ENCODE data around the gene QSER1. TPM values are rescaled to one million over a fixed set of nuclear protein-coding genes. Genes with fewer than 3 reads are reported as not detected.

Gene QSER1
- total and polyA plus RNA-seq, 2 donors (not counting 1 experiment from before 2014, with no cell fraction given): 9.6 to 17.2 TPM

DNA sequence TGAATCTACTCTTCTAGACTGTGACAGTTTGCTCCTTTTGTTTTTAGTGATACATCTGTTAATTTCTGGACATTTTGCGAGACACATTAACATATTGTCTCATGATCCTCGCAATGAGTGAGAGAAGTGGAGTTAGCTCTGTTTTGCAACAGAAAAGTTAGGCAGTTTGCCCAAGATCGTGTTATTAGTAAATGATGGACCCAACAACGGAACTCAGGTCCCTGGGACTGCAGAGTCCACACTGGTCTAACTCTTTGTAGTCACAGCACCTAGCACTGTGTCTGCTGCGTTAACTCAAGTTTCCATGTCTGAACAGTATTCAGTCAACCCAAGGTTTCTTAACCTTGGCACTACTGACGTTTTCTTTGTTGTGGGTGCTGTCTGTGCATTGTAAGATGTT lies 126.2 kb downstream of the QSER1 start:
- Histone ChIP-seq H3K79me2 (ENCODE audit: control insufficient read depth, insufficient read depth, low read length) (peaks cover 3% of the 10 kb centered on the region), H3K4me3 (replicated peaks in 1 of 4; ENCODE audit: control extremely low read depth in 1 of 4, insufficient read depth in 1 of 4, low read depth in 3 of 4, low read length in 4 of 4) (no peak overlapping the region), H3K27ac (ENCODE audit: insufficient read depth, low read length) (no peak overlapping the region), H3K4me2 (ENCODE audit: extremely low read depth, insufficient read depth, low read length) (no peak overlapping the region), H3K4me1 (ENCODE audit: control insufficient read depth, extremely low read depth, insufficient read depth, low read length) (no peaks in the 10 kb centered on the region), H3K9ac (ENCODE audit: insufficient read depth, low read length) (no peak overlapping the region), H4K20me1 (ENCODE audit: control insufficient read depth, extremely low read depth, insufficient read depth, low read length) (no peaks in the 10 kb centered on the region), H3K27me3 (ENCODE audit: control insufficient read depth, insufficient read depth, low read length) (no peaks in the 10 kb centered on the region), H2AFZ (ENCODE audit: low read length) (no peak overlapping the region), H3K9me3 (ENCODE audit: control insufficient read depth, insufficient read depth, low read depth, low read length) (no peaks in the 10 kb centered on the region), H3K36me3 (ENCODE audit: control insufficient read depth, insufficient read depth, low read length) (no peaks in the 10 kb centered on the region)
- TF ChIP-seq, protein P1, sequence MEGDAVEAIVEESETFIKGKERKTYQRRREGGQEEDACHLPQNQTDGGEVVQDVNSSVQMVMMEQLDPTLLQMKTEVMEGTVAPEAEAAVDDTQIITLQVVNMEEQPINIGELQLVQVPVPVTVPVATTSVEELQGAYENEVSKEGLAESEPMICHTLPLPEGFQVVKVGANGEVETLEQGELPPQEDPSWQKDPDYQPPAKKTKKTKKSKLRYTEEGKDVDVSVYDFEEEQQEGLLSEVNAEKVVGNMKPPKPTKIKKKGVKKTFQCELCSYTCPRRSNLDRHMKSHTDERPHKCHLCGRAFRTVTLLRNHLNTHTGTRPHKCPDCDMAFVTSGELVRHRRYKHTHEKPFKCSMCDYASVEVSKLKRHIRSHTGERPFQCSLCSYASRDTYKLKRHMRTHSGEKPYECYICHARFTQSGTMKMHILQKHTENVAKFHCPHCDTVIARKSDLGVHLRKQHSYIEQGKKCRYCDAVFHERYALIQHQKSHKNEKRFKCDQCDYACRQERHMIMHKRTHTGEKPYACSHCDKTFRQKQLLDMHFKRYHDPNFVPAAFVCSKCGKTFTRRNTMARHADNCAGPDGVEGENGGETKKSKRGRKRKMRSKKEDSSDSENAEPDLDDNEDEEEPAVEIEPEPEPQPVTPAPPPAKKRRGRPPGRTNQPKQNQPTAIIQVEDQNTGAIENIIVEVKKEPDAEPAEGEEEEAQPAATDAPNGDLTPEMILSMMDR (conservative IDR thresholded peaks at IDR 0.05 in 1 of 2, IDR thresholded peaks at IDR 0.05 in 1 of 2; ENCODE audit: low read depth in 1 of 2, low read length in 2 of 2): no peak
- DNase-seq (ENCODE audit: low read depth in 2 of 2): no peak

DNA sequence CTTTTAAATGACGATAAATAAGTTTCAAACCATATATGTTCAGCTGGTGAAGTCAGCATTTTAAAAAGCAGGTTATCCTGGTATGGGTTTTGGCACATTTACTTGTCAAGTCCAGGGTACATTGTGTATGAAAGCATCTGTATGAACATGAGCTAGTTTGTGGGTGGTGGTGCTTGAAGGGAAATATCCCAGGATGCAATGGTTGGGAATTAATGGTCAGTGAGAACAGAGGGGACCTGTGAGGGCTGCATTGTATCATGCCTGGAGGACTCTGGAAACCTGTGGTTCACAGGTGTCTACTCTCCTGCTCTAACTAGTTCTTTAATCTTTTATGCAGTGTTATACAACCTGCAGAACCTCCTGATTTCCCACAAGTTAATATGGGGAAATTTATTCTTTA lies 128.9 kb downstream of the QSER1 start:
- peaks cover 3% of the 10 kb centered on the region for H3K79me2 ChIP-seq (ENCODE audit: control insufficient read depth, insufficient read depth, low read length)
- TF ChIP-seq, protein P1 (conservative IDR thresholded peaks at IDR 0.05 in 1 of 2, IDR thresholded peaks at IDR 0.05 in 1 of 2; ENCODE audit: low read depth in 1 of 2, low read length in 2 of 2): no peak
- TF ChIP-seq EZH2 (IDR thresholded peaks at IDR 0.05; ENCODE audit: low read length, missing control alignments): no peak
- H3K36me3 ChIP-seq (ENCODE audit: control insufficient read depth, insufficient read depth, low read length): no peaks in the 10 kb centered on the region
- no peak overlapping the region for H3K4me2 ChIP-seq (ENCODE audit: extremely low read depth, insufficient read depth, low read length)
- no peaks in the 10 kb centered on the region for H3K27me3 ChIP-seq (ENCODE audit: control insufficient read depth, insufficient read depth, low read length)
- no peak overlapping the region for H3K9ac ChIP-seq (ENCODE audit: insufficient read depth, low read length)
- no peak overlapping the region for H3K27ac ChIP-seq (ENCODE audit: insufficient read depth, low read length)
- no peak for DNase-seq (ENCODE audit: low read depth in 2 of 2)
- no peak overlapping the region for H2AFZ ChIP-seq (ENCODE audit: low read length)
- no peaks in the 10 kb centered on the region for H4K20me1 ChIP-seq (ENCODE audit: control insufficient read depth, extremely low read depth, insufficient read depth, low read length)
- H3K4me1 ChIP-seq (ENCODE audit: control insufficient read depth, extremely low read depth, insufficient read depth, low read length): no peaks in the 10 kb centered on the region
- H3K9me3 ChIP-seq (ENCODE audit: control insufficient read depth, insufficient read depth, low read depth, low read length): no peaks in the 10 kb centered on the region
- H3K4me3 ChIP-seq (replicated peaks in 1 of 4; ENCODE audit: control extremely low read depth in 1 of 4, insufficient read depth in 1 of 4, low read depth in 3 of 4, low read length in 4 of 4): no peak overlapping the region

DNA sequence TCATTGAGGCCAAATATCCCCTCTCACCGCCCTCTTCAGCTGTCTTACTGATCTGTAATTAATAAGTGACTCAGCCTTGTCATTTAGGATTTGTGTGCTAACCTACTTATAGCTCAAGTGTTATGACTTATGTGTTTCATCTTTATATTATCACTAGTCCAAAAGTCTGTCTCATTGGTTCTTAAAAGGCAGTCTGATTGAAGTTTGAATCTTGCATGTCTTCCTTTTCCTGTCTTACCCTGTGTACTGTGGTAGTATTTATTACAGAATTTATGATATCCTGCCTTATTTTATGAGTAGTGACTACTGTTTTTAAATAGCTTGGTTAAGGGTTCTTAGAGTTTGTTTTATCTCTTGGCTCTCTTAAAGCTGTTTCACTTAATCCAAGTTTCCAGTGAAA lies 129.3 kb downstream of the QSER1 start:
- no peak overlapping the region for H3K4me3 ChIP-seq (replicated peaks in 1 of 4; ENCODE audit: control extremely low read depth in 1 of 4, insufficient read depth in 1 of 4, low read depth in 3 of 4, low read length in 4 of 4)
- no peak overlapping the region for H2AFZ ChIP-seq (ENCODE audit: low read length)
- TF ChIP-seq, protein P1 (conservative IDR thresholded peaks at IDR 0.05 in 1 of 2, IDR thresholded peaks at IDR 0.05 in 1 of 2; ENCODE audit: low read depth in 1 of 2, low read length in 2 of 2): no peak
- no peak for TF ChIP-seq EZH2 (IDR thresholded peaks at IDR 0.05; ENCODE audit: low read length, missing control alignments)
- no peak for DNase-seq (ENCODE audit: low read depth in 2 of 2)
- H3K9me3 ChIP-seq (ENCODE audit: control insufficient read depth, insufficient read depth, low read depth, low read length): no peaks in the 10 kb centered on the region
- H3K4me2 ChIP-seq (ENCODE audit: extremely low read depth, insufficient read depth, low read length): no peak overlapping the region
- H3K27ac ChIP-seq (ENCODE audit: insufficient read depth, low read length): no peak overlapping the region
- H3K9ac ChIP-seq (ENCODE audit: insufficient read depth, low read length): no peak overlapping the region
- no peaks in the 10 kb centered on the region for H3K27me3 ChIP-seq (ENCODE audit: control insufficient read depth, insufficient read depth, low read length)
- H3K4me1 ChIP-seq (ENCODE audit: control insufficient read depth, extremely low read depth, insufficient read depth, low read length): no peaks in the 10 kb centered on the region
- H3K79me2 ChIP-seq (ENCODE audit: control insufficient read depth, insufficient read depth, low read length): peaks cover 3% of the 10 kb centered on the region
- H3K36me3 ChIP-seq (ENCODE audit: control insufficient read depth, insufficient read depth, low read length): no peaks in the 10 kb centered on the region
- H4K20me1 ChIP-seq (ENCODE audit: control insufficient read depth, extremely low read depth, insufficient read depth, low read length): no peaks in the 10 kb centered on the region
